Thoracic aorta (tissue), 2 donors: ENCODE measurements around the gene MIPOL1. TPM values are rescaled to one million over a fixed set of nuclear protein-coding genes. Genes with fewer than 3 reads are reported as not detected.

Experiments
- ATAC-seq: fragments of 150-250 bp; one replicate; pipeline ENCODE4 v1.8.0; 2017; ENCODE audit warnings: low read depth; ENCODE audit not compliant: insufficient number of reproducible peaks, low FRiP score
- DNase-seq: peaks from one replicate; pipeline ENCODE4 v3.0.0-alpha.2; 2020; ENCODE audit warnings: low spot score
- H3K27ac ChIP-seq, 2 donors: fragments of 200-600 bp; sonication (generic); 1 replicate in 1 of 2; 2 replicates in 1 of 2; pipeline ENCODE4 v1.5.1; 2016; ENCODE audit warnings: mild to moderate bottlenecking in 2 of 2, moderate library complexity in 2 of 2
- H3K27me3 ChIP-seq: fragments of 200-600 bp; sonication (generic); replicated peaks from 2 replicates; pipeline ENCODE4 v1.6.0; 2016; ENCODE audit warnings: mild to moderate bottlenecking; ENCODE audit not compliant: insufficient read depth
- H3K36me3 ChIP-seq: fragments of 200-600 bp; sonication (generic); one replicate; pipeline ENCODE4 v1.5.1; 2016
- H3K4me1 ChIP-seq, 2 donors: fragments of 200-600 bp; sonication (generic); 1 replicate in 1 of 2; 2 replicates in 1 of 2; pipeline versions ENCODE4 v1.5.1 to v1.6.0; 2016; ENCODE audit warnings: low read depth in 2 of 2, mild to moderate bottlenecking in 1 of 2; ENCODE audit not compliant: control insufficient read depth in 1 of 2
- H3K4me3 ChIP-seq: fragments of 200-600 bp; sonication (generic); 2 replicates; pipeline ENCODE4 v1.5.1; 2016; ENCODE audit warnings: mild to moderate bottlenecking
- H3K9me3 ChIP-seq: fragments of 200-600 bp; sonication (generic); 2 replicates; pipeline ENCODE4 v1.5.1; 2016
- CTCF ChIP-seq: fragments of 200-600 bp; sonication (generic); IDR thresholded peaks from one replicate; pipeline ENCODE4 v1.5.1; 2019; ENCODE audit warnings: antibody characterized with exemption
- total RNA-seq, 2 donors: library from RNA; depleted of rRNA; stranded (reverse); fragments of >200 nt; gene quantifications; one replicate each; pipeline versions ENCODE4 v1.1.0 to v1.2.3, GENCODE V29; 2016

The MIPOL1 gene
- total RNA-seq, 2 donors from 2014 or later = 13.1 to 16.8 TPM

GRCh38 chr14:37436519-37436918, 238.8 kb downstream of the MIPOL1 start:
- no peak for DNase-seq
- Histone ChIP-seq H3K4me3 (no peak overlapping the region), H3K27me3 (no peaks in the 10 kb centered on the region), H3K4me1 (no peaks in the 10 kb centered on the region), H3K36me3 (no peaks in the 10 kb centered on the region), H3K9me3 (no peaks in the 10 kb centered on the region), H3K27ac (no peak overlapping the region)
- TF ChIP-seq CTCF = no peak
- no peak for ATAC-seq

- H3K4me3 ChIP-seq = no peak overlapping the region
- ATAC-seq = no peak
- no peak for TF ChIP-seq CTCF
These were observed 239.8 kb downstream of the MIPOL1 start for GRCh38 chr14:37437490-37437889.

GRCh38 chr14:37438444-37438843, 240.7 kb downstream of the MIPOL1 start:
- Histone ChIP-seq H3K4me3 (no peak overlapping the region), H3K27ac (no peak overlapping the region), H3K4me1 (no peaks in the 10 kb centered on the region), H3K9me3 (no peaks in the 10 kb centered on the region), H3K27me3 (no peaks in the 10 kb centered on the region), H3K36me3 (no peaks in the 10 kb centered on the region)
- ATAC-seq (no peak), DNase-seq (no peak)
- TF ChIP-seq CTCF = no peak

More at GRCh38 chr14:37437490-37437889, 239.8 kb downstream of the MIPOL1 start:
- no peak for DNase-seq
- Histone ChIP-seq H3K9me3 (no peaks in the 10 kb centered on the region), H3K27ac (no peak overlapping the region), H3K36me3 (no peaks in the 10 kb centered on the region), H3K27me3 (no peaks in the 10 kb centered on the region), H3K4me1 (no peaks in the 10 kb centered on the region)

- Histone ChIP-seq H3K27me3 (no peaks in the 10 kb centered on the region), H3K36me3 (no peaks in the 10 kb centered on the region), H3K4me1 (no peaks in the 10 kb centered on the region), H3K4me3 (no peak overlapping the region), H3K27ac (no peak overlapping the region), H3K9me3 (no peaks in the 10 kb centered on the region)
- ATAC-seq (no peak), DNase-seq (no peak)
- TF ChIP-seq CTCF = no peak
These were observed 245.7 kb downstream of the MIPOL1 start for GRCh38 chr14:37443461-37443860.

GRCh38 chr14:37447883-37448391, 250.2 kb downstream of the MIPOL1 start:
- Histone ChIP-seq H3K4me3 (no peak overlapping the region), H3K27ac (no peak overlapping the region), H3K36me3 (no peaks in the 10 kb centered on the region), H3K4me1 (no peaks in the 10 kb centered on the region), H3K9me3 (no peaks in the 10 kb centered on the region), H3K27me3 (no peaks in the 10 kb centered on the region)
- no peak for TF ChIP-seq CTCF
- DNase-seq (no peak), ATAC-seq (no peak)
